ENCODE measurements around the gene HMCN1. TPM values are rescaled to one million over a fixed set of nuclear protein-coding genes. Genes with fewer than 3 reads are reported as not detected.

The HMCN1 gene
- total RNA-seq, 6 donors from 2014 or later = 15.7 to 43.3 (median 27.2) TPM

- 37 to 44% methylated on average over 1 of the region's 1 CpG for WGBS, 2 donors
- Histone ChIP-seq H3K4me3 (no peak overlapping the region), H3K9me3 (no peaks in the 10 kb centered on the region), H3K27me3 (no peaks in the 10 kb centered on the region), H3K27ac (no peak overlapping the region), H3K36me3 (no peaks in the 10 kb centered on the region), H3K4me1 (no peaks in the 10 kb centered on the region)
- ATAC-seq (ENCODE audit: low FRiP score in 2 of 2) = no peak
- TF ChIP-seq POLR2A (IDR thresholded peaks at IDR 0.05) (no peak), POLR2AphosphoS5 (IDR thresholded peaks at IDR 0.05) (no peak), EP300 (IDR thresholded peaks at IDR 0.05) (no peak), CTCF (IDR thresholded peaks at IDR 0.05) (no peak)
- no peak for DNase-seq
Measured at GRCh38 chr1:186009039-186009737, 275.0 kb downstream of the HMCN1 start.

- no peak overlapping the region for H3K27ac ChIP-seq
- no peak overlapping the region for H3K4me3 ChIP-seq
- H3K9me3 ChIP-seq = no peaks in the 10 kb centered on the region
- TF ChIP-seq CTCF (IDR thresholded peaks at IDR 0.05) = no peak
- no peaks in the 10 kb centered on the region for H3K27me3 ChIP-seq
- no peak for DNase-seq
- H3K4me1 ChIP-seq = no peaks in the 10 kb centered on the region
- ATAC-seq (ENCODE audit: low FRiP score in 2 of 2) = no peak
- peaks cover 0 to 6% (median 0%) of the 10 kb centered on the region in 4 donors for H3K36me3 ChIP-seq
Measured at GRCh38 chr1:186014370-186015037, 280.3 kb downstream of the HMCN1 start.

GRCh38 chr1:186016856-186017255 is 282.7 kb downstream of the HMCN1 start:
- no peaks in the 10 kb centered on the region for H3K27me3 ChIP-seq
- H3K27ac ChIP-seq = no peak overlapping the region
- TF ChIP-seq POLR2A (IDR thresholded peaks at IDR 0.05) (no peak), POLR2AphosphoS5 (IDR thresholded peaks at IDR 0.05) (no peak), EP300 (IDR thresholded peaks at IDR 0.05) (no peak), CTCF (IDR thresholded peaks at IDR 0.05) (no peak)
- DNase-seq = no peak
- H3K4me3 ChIP-seq = no peak overlapping the region
- no peaks in the 10 kb centered on the region for H3K4me1 ChIP-seq
- no peak for ATAC-seq (ENCODE audit: low FRiP score in 2 of 2)
- no peaks in the 10 kb centered on the region for H3K9me3 ChIP-seq
- H3K36me3 ChIP-seq = peaks cover 0 to 6% (median 0%) of the 10 kb centered on the region in 4 donors

- no peak for DNase-seq
- no peak for ATAC-seq (ENCODE audit: low FRiP score in 2 of 2)
- Histone ChIP-seq H3K4me1 (no peaks in the 10 kb centered on the region), H3K27ac (no peak overlapping the region), H3K27me3 (no peaks in the 10 kb centered on the region), H3K9me3 (no peaks in the 10 kb centered on the region), H3K4me3 (no peak overlapping the region), H3K36me3 (no peaks in the 10 kb centered on the region)
- TF ChIP-seq POLR2AphosphoS5 (IDR thresholded peaks at IDR 0.05) (no peak), EP300 (IDR thresholded peaks at IDR 0.05) (no peak), CTCF (IDR thresholded peaks at IDR 0.05) (no peak), POLR2A (IDR thresholded peaks at IDR 0.05) (no peak)
- 92 to 93% methylated on average over 1 of the region's 1 CpG for WGBS, 2 donors
Measured at GRCh38 chr1:186022184-186022583, 288.0 kb downstream of the HMCN1 start.

GRCh38 chr1:186026946-186027345 is 292.8 kb downstream of the HMCN1 start:
- no peak for DNase-seq
- no peak overlapping the region for H3K4me3 ChIP-seq
- no peaks in the 10 kb centered on the region for H3K4me1 ChIP-seq
- 72 to 79% methylated on average over 1 of the region's 1 CpG for WGBS, 2 donors
- no peaks in the 10 kb centered on the region for H3K27me3 ChIP-seq
- ATAC-seq (ENCODE audit: low FRiP score in 2 of 2) = no peak
- no peak overlapping the region for H3K27ac ChIP-seq
- no peak for TF ChIP-seq POLR2A (IDR thresholded peaks at IDR 0.05)
- no peak for TF ChIP-seq CTCF (IDR thresholded peaks at IDR 0.05)
- no peak for TF ChIP-seq POLR2AphosphoS5 (IDR thresholded peaks at IDR 0.05)
- no peak for TF ChIP-seq EP300 (IDR thresholded peaks at IDR 0.05)
- no peaks in the 10 kb centered on the region for H3K36me3 ChIP-seq
- H3K9me3 ChIP-seq = peaks cover 0 to 8% (median 2%) of the 10 kb centered on the region in 4 donors

Data from upper lobe of left lung (tissue), 6 donors.